SIG-M5 treated with dmso at 0.1 percent for 504 hours (cell line): Measurements from ENCODE around the gene CACNG7.

Experiments used
- DNase-seq: peaks from one replicate; lab custom pipeline; 2025; ENCODE audit not compliant: unreplicated experiment; lab: John Stamatoyannopoulos, UW

CACNG7 gene

GRCh38 chr19:53878776-53879139 lies 30.3 kb upstream of the CACNG7 start:
- DNase-seq = no peak

- DNase-seq = peak; percentile 44
These were observed 29.7 kb upstream of the CACNG7 start for GRCh38 chr19:53879140-53880081.

- no peak for DNase-seq
These were observed 28.2 kb upstream of the CACNG7 start for GRCh38 chr19:53880711-53881481.

- no peak for DNase-seq
These were observed 27.3 kb upstream of the CACNG7 start, which contains the start of gene PRKCG for GRCh38 chr19:53881482-53882390. Gene PRKCG (plus strand): TSS chr19:53882197. CDS start chr19:53882495, 298 bp downstream.

GRCh38 chr19:53882391-53883050 lies 26.6 kb upstream of the CACNG7 start:
- no peak for DNase-seq

- no peak for DNase-seq
These were observed 25.8 kb upstream of the CACNG7 start for GRCh38 chr19:53883231-53883661.

- DNase-seq = no peak
These were observed 25.3 kb upstream of the CACNG7 start for GRCh38 chr19:53883741-53884140.

- no peak for DNase-seq
These were observed 24.8 kb upstream of the CACNG7 start for GRCh38 chr19:53884256-53884655.

GRCh38 chr19:53885036-53885435 lies 24.0 kb upstream of the CACNG7 start:
- DNase-seq = no peak

GRCh38 chr19:53892301-53892980 lies 16.6 kb upstream of the CACNG7 start:
- no peak for DNase-seq

- DNase-seq = no peak
These were observed 16.1 kb upstream of the CACNG7 start for GRCh38 chr19:53892981-53893325.

- no peak for DNase-seq
These were observed 14.4 kb upstream of the CACNG7 start for GRCh38 chr19:53894707-53895106.

GRCh38 chr19:53896682-53897081 lies 12.4 kb upstream of the CACNG7 start:
- no peak for DNase-seq

- DNase-seq = no peak
These were observed 11.6 kb upstream of the CACNG7 start for GRCh38 chr19:53897459-53897858.

GRCh38 chr19:53898166-53898565 lies 10.9 kb upstream of the CACNG7 start:
- DNase-seq = no peak

- no peak for DNase-seq
These were observed 10.3 kb upstream of the CACNG7 start for GRCh38 chr19:53898636-53899341.

GRCh38 chr19:53900191-53900860 lies 8.8 kb upstream of the CACNG7 start:
- no peak for DNase-seq

GRCh38 chr19:53903055-53903680 lies 5.9 kb upstream of the CACNG7 start:
- DNase-seq = peak; percentile 38
